Stimulated activated CD4-positive, alpha-beta T cell treated with anti-CD3 and anti-CD28 coated beads, TNF-alpha, amount 100 ng/mL, for 24 hours (primary cell): ENCODE data around the gene SPSB4.
A peak's percentile ranks its signal among the peaks of the same experiment; 100 is the strongest.
"Not testable (repeated sequence)": the region's sequence is repeated elsewhere in the genome, so short reads cannot be mapped to it uniquely, and the experiment has no call there.

Source experiments
- DNase-seq, 3 experiments: peaks; one replicate each; pipeline ENCODE4 v3.0.0-alpha.2; 2020; ENCODE audit warnings: low read depth in 3 of 3

The SPSB4 gene

GRCh38 chr3:141050576-141051442 is at the start of gene SPSB4:
Gene SPSB4, plus strand, starts transcription at chr3:141051347. Its CDS starts 14,758 bp downstream, at chr3:141066105.
- peak in 1 of 3 experiments; percentile 35 for DNase-seq

GRCh38 chr3:141006344-141006743 is 44.8 kb upstream of the SPSB4 start:
- DNase-seq = no peak

DNA sequence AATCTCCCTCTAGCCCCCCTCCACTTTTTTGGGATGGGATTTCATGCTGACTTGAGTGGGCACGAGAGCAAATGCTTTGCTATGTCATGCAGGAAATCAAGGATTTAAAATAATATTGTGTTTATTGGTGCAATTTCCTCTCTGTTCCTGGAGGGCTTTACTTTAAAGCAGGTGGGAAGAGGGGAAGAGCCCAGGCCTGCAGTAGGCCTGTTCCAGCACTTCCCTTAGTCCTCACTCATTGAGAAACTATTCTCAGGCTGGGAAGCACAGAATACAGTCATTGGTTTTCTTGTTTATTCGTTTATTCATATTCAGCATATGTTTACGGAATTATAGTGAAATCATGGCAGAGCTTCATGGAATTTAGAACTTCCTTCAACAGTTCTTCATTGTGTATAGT is 41.7 kb upstream of the SPSB4 start:
- DNase-seq = no peak

GRCh38 chr3:141011232-141011996 is 39.7 kb upstream of the SPSB4 start:
- peak; percentile 24 to 76 (median 54) for DNase-seq

- DNase-seq = no peak
Measured at GRCh38 chr3:141011997-141012262, 39.2 kb upstream of the SPSB4 start.

GRCh38 chr3:141012571-141012970 is 38.6 kb upstream of the SPSB4 start:
- no peak for DNase-seq

- no peak for DNase-seq
Measured at GRCh38 chr3:141015481-141015880, 35.7 kb upstream of the SPSB4 start.

- DNase-seq = not testable (repeated sequence)
Measured at GRCh38 chr3:141017366-141018322, 33.5 kb upstream of the SPSB4 start.

DNA sequence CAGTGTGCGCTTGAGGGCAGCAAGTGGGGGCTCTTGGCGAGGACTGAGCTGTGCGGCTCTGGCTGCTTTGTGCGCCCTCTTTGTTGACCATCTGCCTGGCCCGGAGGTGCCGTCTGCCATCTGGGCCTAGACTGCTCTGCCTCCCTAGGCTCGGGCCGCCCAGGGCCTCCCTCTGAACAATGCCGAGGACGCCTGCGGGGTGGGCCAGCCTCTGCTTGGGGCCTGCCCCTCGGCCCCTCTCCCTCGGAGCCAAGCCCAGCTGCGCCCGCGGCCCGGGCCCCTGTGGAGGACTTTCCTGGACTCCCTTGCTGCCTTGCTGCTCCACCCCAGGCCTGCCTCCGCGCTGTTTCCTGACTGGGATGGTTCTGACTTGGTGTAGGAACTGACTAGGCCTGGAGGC is 31.9 kb upstream of the SPSB4 start:
- DNase-seq = no peak

DNA sequence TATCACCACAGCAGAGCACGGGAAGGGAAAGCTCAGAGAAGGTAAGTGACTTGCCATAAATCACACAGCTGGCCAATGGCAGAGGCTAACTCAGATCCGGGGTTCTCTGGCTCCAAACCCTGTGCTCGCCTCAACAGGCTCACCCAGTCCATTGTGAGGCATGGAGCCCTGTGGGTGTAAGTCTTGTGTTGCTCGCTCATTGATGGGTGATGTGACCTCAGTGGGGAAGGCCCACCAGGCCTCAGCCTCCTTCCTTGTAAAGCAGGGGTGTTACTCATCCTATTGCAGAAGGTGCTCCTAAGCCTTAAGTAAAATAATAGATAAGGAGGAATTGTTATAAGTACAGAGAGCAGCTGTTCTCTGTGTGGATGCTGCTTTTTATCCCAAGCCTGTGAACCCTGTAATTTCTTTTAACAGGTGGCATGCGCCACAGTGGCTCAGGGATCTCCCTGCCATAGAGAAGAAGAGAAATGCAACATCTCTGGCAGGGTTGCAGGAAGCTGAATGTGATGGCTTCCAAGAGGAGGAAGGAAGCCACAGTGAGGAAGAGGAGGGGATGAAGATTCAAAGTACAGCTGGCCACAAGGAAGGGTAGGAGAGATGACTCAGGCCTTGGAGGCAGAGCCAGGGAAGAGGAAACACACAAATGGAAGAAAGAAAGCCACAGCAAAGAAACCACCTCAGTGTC is 30.9 kb upstream of the SPSB4 start:
- no peak for DNase-seq

DNA sequence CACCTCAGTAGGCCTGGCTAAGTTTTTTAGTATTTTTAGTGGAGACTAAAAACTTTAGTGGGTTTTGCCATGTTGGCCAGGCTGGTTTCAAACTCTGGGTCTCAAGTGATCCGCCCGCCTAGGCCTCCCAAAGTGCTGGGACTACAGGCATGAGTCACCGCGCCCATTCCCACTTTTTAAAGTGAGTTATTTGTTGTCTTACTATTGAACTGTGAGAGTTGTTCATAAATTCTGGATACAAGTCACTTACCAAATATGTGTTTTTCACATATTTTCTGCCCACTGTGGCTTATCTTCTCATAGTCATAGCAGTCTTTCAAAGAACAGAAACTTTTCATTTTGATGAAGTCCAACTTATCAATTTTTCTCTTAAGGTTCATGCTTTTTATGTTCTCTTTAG is 29.9 kb upstream of the SPSB4 start:
- no peak for DNase-seq

DNA sequence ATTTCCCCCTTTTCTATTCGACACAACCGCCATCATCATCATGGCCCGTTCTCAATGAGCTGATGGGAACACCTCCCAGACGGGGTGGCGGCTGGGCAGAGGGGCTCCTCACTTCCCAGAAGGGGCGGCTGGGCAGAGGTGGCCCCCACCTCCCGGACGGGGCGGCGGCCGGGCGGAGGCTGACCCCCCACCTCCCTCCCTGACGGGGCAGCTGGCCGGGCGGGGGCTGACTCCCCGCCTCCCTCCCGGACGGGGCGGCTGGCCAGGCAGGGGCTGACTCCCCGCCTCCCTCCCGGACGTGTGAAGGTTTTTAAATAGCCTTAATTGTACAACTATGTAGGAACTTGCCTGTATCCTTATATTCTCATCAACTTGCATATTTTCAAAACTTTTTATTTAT is 20.9 kb upstream of the SPSB4 start:
- DNase-seq = no peak

DNA sequence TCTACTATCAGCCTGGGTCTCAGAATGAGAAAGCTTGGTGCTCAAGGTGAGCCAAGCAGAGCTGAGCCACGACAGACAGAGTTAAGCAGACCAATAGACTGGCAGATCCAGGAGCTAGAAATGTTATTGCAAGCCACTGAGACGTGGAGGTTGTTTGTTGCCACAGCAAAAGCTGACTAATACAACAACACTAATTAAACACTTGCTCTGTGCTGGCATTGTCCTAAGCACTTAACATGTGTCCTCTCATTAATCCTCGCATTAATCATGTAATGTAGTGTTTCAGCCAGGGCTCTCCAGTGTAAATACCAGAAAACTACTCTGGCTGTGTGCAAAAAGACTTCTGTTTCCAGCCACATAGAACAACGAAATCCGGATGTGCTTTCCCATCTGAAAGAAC is 11.6 kb upstream of the SPSB4 start:
- no peak for DNase-seq

- no peak for DNase-seq
Measured at GRCh38 chr3:141044695-141045641, 6.2 kb upstream of the SPSB4 start.

DNA sequence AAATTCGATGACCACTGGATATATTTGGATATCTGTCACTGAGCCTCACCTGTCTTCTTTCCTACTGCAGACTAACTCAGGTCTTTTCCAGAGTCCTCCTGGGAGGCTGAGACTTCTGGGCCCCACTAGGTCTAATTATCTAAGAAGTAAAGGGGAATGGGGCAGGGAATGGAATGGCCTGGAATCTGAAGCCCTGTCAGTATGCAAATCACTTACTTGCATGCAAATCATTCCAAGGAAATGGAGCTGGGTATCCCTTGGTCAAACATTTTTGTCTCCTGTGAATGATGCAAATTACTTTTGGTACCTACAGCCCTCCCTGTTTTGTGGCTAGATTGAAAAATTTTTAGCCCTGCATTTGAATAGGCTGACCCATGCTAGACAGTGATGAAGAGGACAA is 5.3 kb upstream of the SPSB4 start:
- DNase-seq = no peak

DNA sequence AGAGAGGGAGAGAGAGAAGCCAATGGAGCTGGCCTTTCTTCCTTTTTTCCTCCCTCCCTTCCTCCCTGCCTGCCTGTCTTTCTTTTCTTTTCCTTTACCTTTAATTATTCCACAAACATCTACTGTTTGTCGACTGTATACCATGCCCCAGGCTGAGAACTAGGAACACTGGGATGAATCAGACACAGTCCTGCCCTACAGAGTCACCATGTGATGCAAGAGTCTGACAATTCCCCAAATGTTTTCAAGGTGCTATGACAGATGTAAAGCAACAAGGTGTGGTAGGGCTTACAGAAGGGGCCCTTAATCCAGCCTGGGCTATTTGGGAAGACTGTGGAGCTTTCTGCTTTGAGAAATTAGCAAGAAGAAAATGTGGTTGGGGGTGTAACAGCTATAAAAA is 4.0 kb upstream of the SPSB4 start:
- DNase-seq = no peak

GRCh38 chr3:141049681-141050080 is 1.5 kb upstream of the SPSB4 start:
- DNase-seq = no peak

GRCh38 chr3:141051443-141052200 is 475 bp downstream of the SPSB4 start:
- DNase-seq = no peak

- DNase-seq = no peak
Measured at GRCh38 chr3:141052201-141053069, 1.3 kb downstream of the SPSB4 start.
